HCT116 (cell line): Measurements from ENCODE around the gene SAMSN1. TPM values are rescaled to one million over a fixed set of nuclear protein-coding genes. Genes with fewer than 3 reads are reported as not detected.

Experiments
- ATAC-seq: fragments of 200-7000 bp; cut with Tn5 transposase; 2 replicates; pipeline ENCODE4 v1.9.1; 2020; ENCODE audit warnings: mild to moderate bottlenecking, moderate library complexity
- BruUV-seq: library from RNA; stranded (reverse); fragments of 400-500 nt; replicated peaks from 2 replicates; lab custom pipeline; 2021; lab: Mats Ljungman, UMichigan
- CTCF ChIA-PET: fragments of 300-600 bp; sonication (Branson Sonifier 250); formaldehyde crosslinking; loops from one replicate; lab custom pipeline; 2021; ENCODE audit warnings: antibody characterized with exemption; lab: Charles Lee
- POLR2A ChIA-PET: fragments of 300-600, 350-600 bp; sonication (Branson Sonifier 250); formaldehyde crosslinking; loops from one replicate; lab custom pipeline; 2021; ENCODE audit warnings: antibody characterized with exemption; lab: Charles Lee
- RAD21 ChIA-PET, 2 experiments: fragments of 300-600 bp; sonication (Branson Sonifier 250); formaldehyde crosslinking; loops; one replicate each; lab custom pipeline; 2023; ENCODE audit warnings: low total read pairs in 2 of 2; ENCODE audit not compliant: uncharacterized antibody in 2 of 2, unreplicated experiment in 2 of 2, low non-redundant PET in 1 of 2; lab: Charles Lee
- DNase-seq: peaks from one replicate; pipeline ENCODE4 v3.0.0-alpha.2; 2010; ENCODE audit warnings: low read depth, low spot score
- H2AFZ ChIP-seq: fragments of 200-600 bp; shearing (Covaris generic), sonication (generic); 2 replicates; pipeline ENCODE4 v1.6.1; 2017; ENCODE audit warnings: low read depth, mixed run types, mixed read lengths, antibody characterized with exemption, low read length; ENCODE audit not compliant: poor library complexity, severe bottlenecking
- H3K27ac ChIP-seq: 2 replicates; pipeline ENCODE4 v1.5.1; 2012; ENCODE audit warnings: low read depth, low read length
- H3K27me3 ChIP-seq: fragments of 200-600 bp; sonication (generic); 2 replicates; pipeline ENCODE4 v1.6.1; 2016; ENCODE audit warnings: mixed run types, low read length, mixed read lengths; ENCODE audit not compliant: insufficient read depth
- H3K36me3 ChIP-seq, 2 experiments: fragments of 200-500 bp in 1 of 2; fragments of 200-600 bp in 1 of 2; sonication (Bioruptor generic) in 1 of 2; sonication (generic) in 1 of 2; 2 replicates each; pipeline versions ENCODE4 v1.5.1 to v1.6.1; 2014 to 2016; ENCODE audit warnings: low read length in 2 of 2, inconsistent platforms in 1 of 2, mixed read lengths in 1 of 2, mixed run types in 1 of 2; ENCODE audit not compliant: insufficient read depth in 2 of 2, control insufficient read depth in 1 of 2
- H3K4me1 ChIP-seq, 2 experiments: fragments of 200-600 bp in 1 of 2; sonication (generic) in 1 of 2; 2 replicates each; pipeline versions ENCODE4 v1.5.1 to v1.6.1; 2012 to 2017; ENCODE audit warnings: low read length in 2 of 2, inconsistent platforms in 1 of 2, mild to moderate bottlenecking in 1 of 2, mixed read lengths in 1 of 2, mixed run types in 1 of 2, moderate library complexity in 1 of 2; ENCODE audit not compliant: insufficient read depth in 2 of 2, control insufficient read depth in 1 of 2
- H3K4me2 ChIP-seq: fragments of 200-600 bp; sonication (generic); 2 replicates; pipeline ENCODE4 v1.6.1; 2017; ENCODE audit warnings: mixed run types, low read length, mixed read lengths
- H3K4me3 ChIP-seq, 2 experiments: fragments of 200-600 bp in 1 of 2; sonication (generic) in 1 of 2; replicated peaks in 1 of 2; 2 replicates each; pipeline ENCODE4 v1.5.1; 2011 to 2016; ENCODE audit warnings: low read length in 2 of 2, control low read depth in 1 of 2, low read depth in 1 of 2, mild to moderate bottlenecking in 1 of 2, mixed read lengths in 1 of 2, mixed run types in 1 of 2
- H3K79me2 ChIP-seq: fragments of 200-600 bp; sonication (generic); 2 replicates; pipeline ENCODE4 v1.6.1; 2017; ENCODE audit warnings: mild to moderate bottlenecking, mixed run types, low read length, moderate library complexity, mixed read lengths; ENCODE audit not compliant: insufficient read depth
- H3K9ac ChIP-seq: fragments of 200-600 bp; sonication (generic); 2 replicates; pipeline ENCODE4 v1.6.1; 2016; ENCODE audit warnings: low read length, mixed read lengths
- H3K9me2 ChIP-seq: fragments of 200-600 bp; sonication (generic), shearing (Covaris generic); 2 replicates; pipeline ENCODE4 v1.6.1; 2017; ENCODE audit warnings: mixed run types, mild to moderate bottlenecking, moderate library complexity; ENCODE audit not compliant: insufficient read depth
- H3K9me3 ChIP-seq, 2 experiments: fragments of 200-500 bp in 1 of 2; fragments of 200-600 bp in 1 of 2; sonication (Bioruptor generic) in 1 of 2; sonication (generic) in 1 of 2; 2 replicates each; pipeline ENCODE4 v1.6.1; 2014 to 2017; ENCODE audit warnings: low read length in 2 of 2, mixed read lengths in 2 of 2, inconsistent platforms in 1 of 2, low read depth in 1 of 2, mild to moderate bottlenecking in 1 of 2, mixed run types in 1 of 2, moderate library complexity in 1 of 2; ENCODE audit not compliant: control insufficient read depth in 1 of 2, insufficient read depth in 1 of 2
- H4K20me1 ChIP-seq: fragments of 200-600 bp; sonication (generic), shearing (Covaris generic); 2 replicates; pipeline ENCODE4 v1.6.1; 2017; ENCODE audit warnings: mixed run types, mild to moderate bottlenecking, moderate library complexity; ENCODE audit not compliant: insufficient read depth
- ATF3 ChIP-seq: IDR thresholded peaks from 2 replicates; pipeline ENCODE4 v1.6.1; 2012
- CBX3 ChIP-seq: IDR thresholded peaks from 2 replicates; pipeline ENCODE4 v1.6.1; 2012; ENCODE audit warnings: low read depth
- CEBPB ChIP-seq: IDR thresholded peaks from 2 replicates; pipeline ENCODE4 v1.6.1; 2012; ENCODE audit warnings: low read depth
- EGR1 ChIP-seq: IDR thresholded peaks from 2 replicates; pipeline ENCODE4 v1.6.1; 2012; ENCODE audit warnings: low read depth
- ELF1 ChIP-seq: IDR thresholded peaks from 2 replicates; pipeline ENCODE4 v1.6.1; 2012; ENCODE audit warnings: low read depth, borderline replicate concordance
- EZH2 ChIP-seq: fragments of 200-600 bp; sonication (generic); IDR thresholded peaks from 2 replicates; pipeline ENCODE4 v1.6.1; 2017; ENCODE audit warnings: antibody characterized with exemption, mixed run types
- EZH2phosphoT487 ChIP-seq: fragments of 200-600 bp; IDR thresholded peaks from 2 replicates; pipeline ENCODE4 v1.6.1; 2018; ENCODE audit warnings: antibody characterized with exemption, borderline replicate concordance
- FOSL1 ChIP-seq: IDR thresholded peaks from 2 replicates; pipeline ENCODE4 v1.6.1; 2012; ENCODE audit warnings: low read depth
- JUND ChIP-seq: IDR thresholded peaks from 2 replicates; pipeline ENCODE4 v1.6.1; 2012
- MAX ChIP-seq: IDR thresholded peaks from 2 replicates; pipeline ENCODE4 v1.6.1; 2012
- POLR2A ChIP-seq: IDR thresholded peaks from 2 replicates; pipeline ENCODE4 v1.7.0; 2011; ENCODE audit warnings: borderline replicate concordance; ENCODE audit not compliant: insufficient read depth, insufficient read length; ENCODE audit errors: extremely low read depth
- RAD21 ChIP-seq: IDR thresholded peaks from 2 replicates; pipeline ENCODE4 v1.6.1; 2012; ENCODE audit warnings: low read depth, mild to moderate bottlenecking
- SIN3A ChIP-seq: IDR thresholded peaks from 2 replicates; pipeline ENCODE4 v1.6.1; 2012; ENCODE audit warnings: low read depth
- SRF ChIP-seq: IDR thresholded peaks from 2 replicates; pipeline ENCODE4 v1.6.1; 2012; ENCODE audit warnings: low read depth
- TCF7L2 ChIP-seq: IDR thresholded peaks from 2 replicates; pipeline ENCODE4 v1.7.0; 2011; ENCODE audit warnings: borderline replicate concordance, inconsistent platforms; ENCODE audit not compliant: insufficient read depth, insufficient read length; ENCODE audit errors: extremely low read depth
- YY1 ChIP-seq: IDR thresholded peaks from 2 replicates; pipeline ENCODE4 v1.6.1; 2011; ENCODE audit warnings: low read length, low read depth, moderate library complexity, mild to moderate bottlenecking; ENCODE audit not compliant: insufficient replicate concordance; ENCODE audit errors: extremely low read depth
- ZBTB33 ChIP-seq: IDR thresholded peaks from 2 replicates; pipeline ENCODE4 v1.6.1; 2011; ENCODE audit warnings: mild to moderate bottlenecking, low read length, moderate library complexity; ENCODE audit not compliant: insufficient replicate concordance; ENCODE audit errors: extremely low read depth
- ZFX ChIP-seq: fragments of 450-650 bp; IDR thresholded peaks from 2 replicates; pipeline ENCODE4 v1.6.1; 2017
- intact Hi-C: fragments of 100-400 bp; cut with micrococcal nuclease; formaldehyde crosslinking; loops from 2 replicates; pipeline ENCODE4 v1.10.0; 2022
- total RNA-seq: library from RNA; stranded (reverse); gene quantifications from one replicate; pipeline ENCODE4 v1.2.1, GENCODE V29; 2021; ENCODE audit not compliant: unreplicated experiment

Gene SAMSN1
- total RNA-seq, 1 experiment from 2014 or later = 0.57 TPM

GRCh38 chr21:14479241-14479786, 66.8 kb downstream of the SAMSN1 start:
- Histone ChIP-seq H3K9me3 (no peaks in the 10 kb centered on the region; a peak in 1 of 4 replicates), H3K4me2 (no peak overlapping the region), H3K4me1 (no peaks in the 10 kb centered on the region), H3K9ac (no peak overlapping the region), H3K27me3 (no peaks in the 10 kb centered on the region), H3K27ac (no peak overlapping the region), H3K79me2 (no peaks in the 10 kb centered on the region), H3K4me3 (no peak overlapping the region), H3K9me2 (no peaks in the 10 kb centered on the region), H2AFZ (no peak overlapping the region), H4K20me1 (no peaks in the 10 kb centered on the region), H3K36me3 (no peaks in the 10 kb centered on the region)
- ChIA-PET RAD21 (no interaction called here), CTCF (no interaction called here), POLR2A (no interaction called here)
- intact Hi-C loops = no loop called here
- BruUV-seq = no TSS peak
- no peak for DNase-seq
- no peak for ATAC-seq
- TF ChIP-seq FOSL1 = no peak
- no peak for TF ChIP-seq RAD21
- TF ChIP-seq MAX = no peak
- TF ChIP-seq ZFX = no peak
- TF ChIP-seq SIN3A = no peak
- TF ChIP-seq JUND = no peak
- TF ChIP-seq SRF = no peak
- TF ChIP-seq YY1 = no peak
- TF ChIP-seq EZH2phosphoT487 = no peak
- no peak for TF ChIP-seq POLR2A
- no peak for TF ChIP-seq EGR1
- no peak for TF ChIP-seq ELF1
- no peak for TF ChIP-seq CBX3
- TF ChIP-seq EZH2 = no peak
- TF ChIP-seq TCF7L2 = no peak
- no peak for TF ChIP-seq ATF3
- TF ChIP-seq ZBTB33 = no peak
- TF ChIP-seq CEBPB = no peak
